Mesodermal cell (in vitro differentiated cells): ENCODE results near the gene ARHGAP40. TPM values are rescaled to one million over a fixed set of nuclear protein-coding genes. Genes with fewer than 3 reads are reported as not detected.

Source experiments
- H3K27ac ChIP-seq: 2 replicates; pipeline ENCODE4 v1.7.0; 2013; ENCODE audit warnings: mild to moderate bottlenecking, low read depth, low read length, moderate library complexity; ENCODE audit not compliant: severe bottlenecking
- H3K36me3 ChIP-seq: 2 replicates; pipeline ENCODE4 v1.7.1; 2013; ENCODE audit warnings: mild to moderate bottlenecking, low read length, moderate library complexity; ENCODE audit not compliant: control insufficient read depth, insufficient read depth
- H3K4me1 ChIP-seq: one replicate; pipeline ENCODE4 v1.7.1; 2013; ENCODE audit warnings: mild to moderate bottlenecking, low read length; ENCODE audit not compliant: insufficient read depth, control insufficient read depth, poor library complexity, severe bottlenecking
- H3K4me3 ChIP-seq: 2 replicates; pipeline ENCODE4 v1.7.0; 2013; ENCODE audit warnings: low read length, control low read depth, mild to moderate bottlenecking; ENCODE audit not compliant: insufficient read depth, poor library complexity, severe bottlenecking; ENCODE audit errors: extremely low read depth
- H3K9me3 ChIP-seq: 2 replicates; pipeline ENCODE4 v1.7.1; 2013; ENCODE audit warnings: mild to moderate bottlenecking, low read length, moderate library complexity; ENCODE audit not compliant: control insufficient read depth
- WGBS, 2 experiments: methylation state at CpG; one replicate each; pipeline ENCODE4 v1.1.5; 2013; ENCODE audit warnings: missing lambda C conversion rate in 2 of 2; ENCODE audit not compliant: insufficient coverage in 2 of 2; 5-methylcytosine and 5-hydroxymethylcytosine counted together
- polyA plus RNA-seq, 2 experiments: library from polyadenylated mRNA; stranded (reverse); fragments of 50-300 nt; gene quantifications; one replicate each; pipeline ENCODE4 v1.2.3, GENCODE V29; 2013

ARHGAP40 gene
- 1.1 TPM for polyA plus RNA-seq (2013, experiment 1 of 2)
- 1.3 TPM for polyA plus RNA-seq (2013, experiment 2 of 2)

- H3K4me3 ChIP-seq: peak within 1 kb of the TSS; percentile 36
- peaks cover 37% of the 10 kb centered on the region for H3K4me1 ChIP-seq
- H3K27ac ChIP-seq: no peak within 1 kb of the TSS
- no peaks in the 10 kb centered on the region for H3K9me3 ChIP-seq
- no peaks in the 10 kb centered on the region for H3K36me3 ChIP-seq
- WGBS, 2 experiments: 35 to 38% methylated on average over 29 to 31 of the region's 42 CpGs
These were observed at the start of gene ARHGAP40 for GRCh38 chr20:38601216-38602184. ARHGAP40 (plus strand) TSS chr20:38601809.

GRCh38 chr20:38554986-38555385 is 46.6 kb upstream of the ARHGAP40 start:
- H3K36me3 ChIP-seq: peaks cover 81% of the 10 kb centered on the region
- H3K9me3 ChIP-seq: no peaks in the 10 kb centered on the region
- no peaks in the 10 kb centered on the region for H3K4me1 ChIP-seq
- no peak overlapping the region for H3K27ac ChIP-seq
- 100% methylated on average over 1 of the region's 2 CpGs for WGBS, 2 experiments
- H3K4me3 ChIP-seq: no peak overlapping the region

- Histone ChIP-seq H3K9me3 (no peaks in the 10 kb centered on the region), H3K4me3 (no peak overlapping the region), H3K36me3 (peaks cover 81% of the 10 kb centered on the region), H3K4me1 (no peaks in the 10 kb centered on the region), H3K27ac (no peak overlapping the region)
These were observed 46.2 kb upstream of the ARHGAP40 start for GRCh38 chr20:38555395-38555794.

GRCh38 chr20:38557174-38557573 is 44.4 kb upstream of the ARHGAP40 start:
- Histone ChIP-seq H3K4me3 (no peak overlapping the region), H3K36me3 (peaks cover 74% of the 10 kb centered on the region), H3K4me1 (no peaks in the 10 kb centered on the region), H3K27ac (no peak overlapping the region), H3K9me3 (no peaks in the 10 kb centered on the region)
- whole genome bisulfite sequencing, 2 experiments: no CpG with 5 or more reads among the region's 2 CpGs

GRCh38 chr20:38558596-38559360 is 42.8 kb upstream of the ARHGAP40 start:
- H3K4me3 ChIP-seq: no peak overlapping the region
- 88% methylated on average over 2 of the region's 3 CpGs; no CpG with 5 or more reads in 1 of the 2 experiments for WGBS, 2 experiments
- no peaks in the 10 kb centered on the region for H3K9me3 ChIP-seq
- H3K36me3 ChIP-seq: peaks cover 67% of the 10 kb centered on the region
- no peak overlapping the region for H3K27ac ChIP-seq
- no peaks in the 10 kb centered on the region for H3K4me1 ChIP-seq

- WGBS, 2 experiments: 100% methylated on average over 1 to 2 of the region's 3 CpGs
- Histone ChIP-seq H3K36me3 (peaks cover 62% of the 10 kb centered on the region), H3K4me3 (no peak overlapping the region), H3K9me3 (no peaks in the 10 kb centered on the region), H3K4me1 (no peaks in the 10 kb centered on the region), H3K27ac (no peak overlapping the region)
These were observed 41.8 kb upstream of the ARHGAP40 start for GRCh38 chr20:38559764-38560163.

GRCh38 chr20:38563802-38564431 is 37.7 kb upstream of the ARHGAP40 start:
- H3K36me3 ChIP-seq: peaks cover 71% of the 10 kb centered on the region
- no peak overlapping the region for H3K27ac ChIP-seq
- H3K4me1 ChIP-seq: no peaks in the 10 kb centered on the region
- no peak overlapping the region for H3K4me3 ChIP-seq
- H3K9me3 ChIP-seq: no peaks in the 10 kb centered on the region
- 100% methylated on average over 4 of the region's 6 CpGs for WGBS, 2 experiments

GRCh38 chr20:38564680-38565079 is 36.9 kb upstream of the ARHGAP40 start:
- H3K4me1 ChIP-seq: no peaks in the 10 kb centered on the region
- 100% methylated on average over 1 of the region's 1 CpG for WGBS, 2 experiments
- H3K4me3 ChIP-seq: no peak overlapping the region
- no peak overlapping the region for H3K27ac ChIP-seq
- peaks cover 72% of the 10 kb centered on the region for H3K36me3 ChIP-seq
- no peaks in the 10 kb centered on the region for H3K9me3 ChIP-seq

GRCh38 chr20:38566036-38566598 is 35.5 kb upstream of the ARHGAP40 start:
- Histone ChIP-seq H3K4me3 (no peak overlapping the region), H3K9me3 (no peaks in the 10 kb centered on the region), H3K4me1 (no peaks in the 10 kb centered on the region), H3K36me3 (peaks cover 75% of the 10 kb centered on the region), H3K27ac (no peak overlapping the region)
- WGBS, 2 experiments: 92 to 96% methylated on average over 5 of the region's 6 CpGs

GRCh38 chr20:38569747-38570525 is 31.7 kb upstream of the ARHGAP40 start:
- H3K4me3 ChIP-seq: no peak overlapping the region
- H3K27ac ChIP-seq: no peak overlapping the region
- peaks cover 78% of the 10 kb centered on the region for H3K36me3 ChIP-seq
- H3K4me1 ChIP-seq: no peaks in the 10 kb centered on the region
- H3K9me3 ChIP-seq: no peaks in the 10 kb centered on the region
- 93% methylated on average over 2 of the region's 5 CpGs; no CpG with 5 or more reads in 1 of the 2 experiments for WGBS, 2 experiments
